Vagina (tissue), 2 donors: ENCODE measurements around the gene TBC1D2. TPM values are rescaled to one million over a fixed set of nuclear protein-coding genes. Genes with fewer than 3 reads are reported as not detected.

Experiments
- DNase-seq, 2 donors: peaks; one replicate each; pipeline ENCODE4 v3.0.0-alpha.2; 2017; ENCODE audit errors: extremely low spot score in 2 of 2
- H3K27ac ChIP-seq: fragments of 200-600 bp; sonication (generic); one replicate; pipeline ENCODE4 v1.5.1; 2019
- H3K27me3 ChIP-seq: fragments of 200-600 bp; sonication (generic); one replicate; pipeline ENCODE4 v1.5.1; 2019
- H3K36me3 ChIP-seq, 2 donors: fragments of 200-600 bp; sonication (generic); one replicate each; pipeline ENCODE4 v1.5.1; 2017 to 2019
- H3K4me1 ChIP-seq: fragments of 200-600 bp; sonication (generic); one replicate; pipeline ENCODE4 v1.5.1; 2019
- H3K4me3 ChIP-seq, 2 donors: fragments of 200-600 bp; sonication (generic); 1 replicate in 1 of 2; 2 replicates in 1 of 2; pipeline ENCODE4 v1.5.1; 2016 to 2019
- H3K9me3 ChIP-seq: fragments of 200-600 bp; sonication (generic); one replicate; pipeline ENCODE4 v1.5.1; 2019
- CTCF ChIP-seq, 3 experiments: fragments of 450-650 bp in 2 of 3; fragments of 200-600 bp in 1 of 3; sonication (generic) in 1 of 3; IDR thresholded peaks; one replicate each; pipeline ENCODE4 v1.5.1; 2017 to 2019; ENCODE audit warnings: antibody characterized with exemption in 3 of 3, mild to moderate bottlenecking in 2 of 3, moderate library complexity in 2 of 3
- POLR2A ChIP-seq, 2 donors: fragments of 450-650 bp; IDR thresholded peaks; one replicate each; pipeline ENCODE4 v1.6.1; 2017; ENCODE audit warnings: antibody characterized with exemption in 2 of 2, mild to moderate bottlenecking in 2 of 2, moderate library complexity in 2 of 2
- POLR2AphosphoS5 ChIP-seq, 2 donors: sonication (generic); formaldehyde crosslinking; IDR thresholded peaks; one replicate each; pipeline ENCODE4 v1.9.0; 2017; ENCODE audit warnings: antibody characterized with exemption in 2 of 2, mild to moderate bottlenecking in 2 of 2, low read depth in 1 of 2; ENCODE audit not compliant: insufficient read depth in 1 of 2
- intact Hi-C: fragments of 100-400 bp; cut with DNase I; formaldehyde crosslinking; loops from one replicate; pipeline ENCODE4 v1.15.1; 2023
- total RNA-seq: library from RNA; depleted of rRNA; stranded (reverse); fragments of >200 nt; gene quantifications from one replicate; pipeline ENCODE4 v1.2.3, GENCODE V29; 2016

Gene TBC1D2
- total RNA-seq, 1 donor from 2014 or later = 28.0 TPM

- DNase-seq = no peak
- TF ChIP-seq POLR2AphosphoS5 (IDR thresholded peaks at IDR 0.05; ENCODE audit: insufficient read depth in 1 of 2, low read depth in 1 of 2) (no peak), POLR2A (IDR thresholded peaks at IDR 0.05) (no peak), CTCF (IDR thresholded peaks at IDR 0.05) (no peak)
- Histone ChIP-seq H3K27ac (no peak overlapping the region), H3K9me3 (no peaks in the 10 kb centered on the region), H3K4me3 (no peak overlapping the region), H3K4me1 (peaks cover 4% of the 10 kb centered on the region), H3K27me3 (no peaks in the 10 kb centered on the region), H3K36me3 (peaks cover 0 to 16% of the 10 kb centered on the region in 2 donors)
- intact Hi-C loops = loop anchor here (10.0 kb wide), 1 partner anchor 60 kb away; no protein-coding TSS in a partner anchor
These were observed 40.6 kb downstream of the TBC1D2 start for GRCh38 chr9:98214811-98215210.

GRCh38 chr9:98211260-98211659, 44.2 kb downstream of the TBC1D2 start:
- Histone ChIP-seq H3K4me1 (peaks cover 4% of the 10 kb centered on the region), H3K9me3 (no peaks in the 10 kb centered on the region), H3K36me3 (peaks cover 0 to 22% of the 10 kb centered on the region in 2 donors), H3K27me3 (no peaks in the 10 kb centered on the region), H3K4me3 (no peak overlapping the region), H3K27ac (no peak overlapping the region)
- intact Hi-C loops = loop anchor here (10.0 kb wide), 1 partner anchor 64 kb away; no protein-coding TSS in a partner anchor
- TF ChIP-seq POLR2A (IDR thresholded peaks at IDR 0.05) (no peak), CTCF (IDR thresholded peaks at IDR 0.05) (no peak), POLR2AphosphoS5 (IDR thresholded peaks at IDR 0.05; ENCODE audit: insufficient read depth in 1 of 2, low read depth in 1 of 2) (no peak)
- DNase-seq = no peak

- Histone ChIP-seq H3K27me3 (no peaks in the 10 kb centered on the region), H3K4me1 (peaks cover 13% of the 10 kb centered on the region), H3K4me3 (no peak overlapping the region), H3K36me3 (peaks cover 0 to 22% of the 10 kb centered on the region in 2 donors), H3K27ac (no peak overlapping the region), H3K9me3 (no peaks in the 10 kb centered on the region)
- no peak for DNase-seq
- no peak for TF ChIP-seq POLR2AphosphoS5 (IDR thresholded peaks at IDR 0.05; ENCODE audit: insufficient read depth in 1 of 2, low read depth in 1 of 2)
- no peak for TF ChIP-seq POLR2A (IDR thresholded peaks at IDR 0.05)
- no peak for TF ChIP-seq CTCF (IDR thresholded peaks at IDR 0.05)
- intact Hi-C loops = loop anchor here (10.0 kb wide), 1 partner anchor 64 kb away; no protein-coding TSS in a partner anchor
These were observed 45.0 kb downstream of the TBC1D2 start for GRCh38 chr9:98210435-98210834.

GRCh38 chr9:98209530-98209929, 45.9 kb downstream of the TBC1D2 start:
- intact Hi-C loops = no loop called here
- Histone ChIP-seq H3K4me1 (peaks cover 10% of the 10 kb centered on the region), H3K9me3 (no peaks in the 10 kb centered on the region), H3K27ac (no peak overlapping the region), H3K27me3 (no peaks in the 10 kb centered on the region), H3K4me3 (no peak overlapping the region), H3K36me3 (peaks cover 0 to 22% of the 10 kb centered on the region in 2 donors)
- TF ChIP-seq POLR2A (IDR thresholded peaks at IDR 0.05) (no peak), POLR2AphosphoS5 (IDR thresholded peaks at IDR 0.05; ENCODE audit: insufficient read depth in 1 of 2, low read depth in 1 of 2) (no peak), CTCF (IDR thresholded peaks at IDR 0.05) (no peak)
- no peak for DNase-seq

GRCh38 chr9:98208635-98209034, 46.8 kb downstream of the TBC1D2 start:
- H3K36me3 ChIP-seq = peaks cover 0 to 18% of the 10 kb centered on the region in 2 donors
- intact Hi-C loops = no loop called here
- no peak for DNase-seq
- no peak overlapping the region for H3K4me3 ChIP-seq
- no peaks in the 10 kb centered on the region for H3K27me3 ChIP-seq
- peaks cover 9% of the 10 kb centered on the region for H3K4me1 ChIP-seq
- TF ChIP-seq POLR2A (IDR thresholded peaks at IDR 0.05) (no peak), POLR2AphosphoS5 (IDR thresholded peaks at IDR 0.05; ENCODE audit: insufficient read depth in 1 of 2, low read depth in 1 of 2) (no peak), CTCF (IDR thresholded peaks at IDR 0.05) (no peak)
- H3K9me3 ChIP-seq = no peaks in the 10 kb centered on the region
- H3K27ac ChIP-seq = no peak overlapping the region
